HCT116 (cell line): ENCODE data around the gene MDM4. TPM values are rescaled to one million over a fixed set of nuclear protein-coding genes. Genes with fewer than 3 reads are reported as not detected.

Experiments
- ATAC-seq: fragments of 200-7000 bp; cut with Tn5 transposase; 2 replicates; pipeline ENCODE4 v1.9.1; 2020; ENCODE audit warnings: mild to moderate bottlenecking, moderate library complexity
- BruUV-seq: library from RNA; stranded (reverse); fragments of 400-500 nt; replicated peaks from 2 replicates; lab custom pipeline; 2021; lab: Mats Ljungman, UMichigan
- CTCF ChIA-PET: fragments of 300-600 bp; sonication (Branson Sonifier 250); formaldehyde crosslinking; loops from one replicate; lab custom pipeline; 2021; ENCODE audit warnings: antibody characterized with exemption; lab: Charles Lee
- POLR2A ChIA-PET: fragments of 300-600, 350-600 bp; sonication (Branson Sonifier 250); formaldehyde crosslinking; loops from one replicate; lab custom pipeline; 2021; ENCODE audit warnings: antibody characterized with exemption; lab: Charles Lee
- RAD21 ChIA-PET, 2 experiments: fragments of 300-600 bp; sonication (Branson Sonifier 250); formaldehyde crosslinking; loops; one replicate each; lab custom pipeline; 2023; ENCODE audit warnings: low total read pairs in 2 of 2; ENCODE audit not compliant: uncharacterized antibody in 2 of 2, unreplicated experiment in 2 of 2, low non-redundant PET in 1 of 2; lab: Charles Lee
- DNase-seq: peaks from one replicate; pipeline ENCODE4 v3.0.0-alpha.2; 2010; ENCODE audit warnings: low read depth, low spot score
- H2AFZ ChIP-seq: fragments of 200-600 bp; shearing (Covaris generic), sonication (generic); 2 replicates; pipeline ENCODE4 v1.6.1; 2017; ENCODE audit warnings: low read depth, mixed run types, mixed read lengths, antibody characterized with exemption, low read length; ENCODE audit not compliant: poor library complexity, severe bottlenecking
- H3K27ac ChIP-seq: 2 replicates; pipeline ENCODE4 v1.5.1; 2012; ENCODE audit warnings: low read depth, low read length
- H3K27me3 ChIP-seq: fragments of 200-600 bp; sonication (generic); 2 replicates; pipeline ENCODE4 v1.6.1; 2016; ENCODE audit warnings: mixed run types, low read length, mixed read lengths; ENCODE audit not compliant: insufficient read depth
- H3K36me3 ChIP-seq, 2 experiments: fragments of 200-500 bp in 1 of 2; fragments of 200-600 bp in 1 of 2; sonication (Bioruptor generic) in 1 of 2; sonication (generic) in 1 of 2; 2 replicates each; pipeline versions ENCODE4 v1.5.1 to v1.6.1; 2014 to 2016; ENCODE audit warnings: low read length in 2 of 2, inconsistent platforms in 1 of 2, mixed read lengths in 1 of 2, mixed run types in 1 of 2; ENCODE audit not compliant: insufficient read depth in 2 of 2, control insufficient read depth in 1 of 2
- H3K4me1 ChIP-seq, 2 experiments: fragments of 200-600 bp in 1 of 2; sonication (generic) in 1 of 2; 2 replicates each; pipeline versions ENCODE4 v1.5.1 to v1.6.1; 2012 to 2017; ENCODE audit warnings: low read length in 2 of 2, inconsistent platforms in 1 of 2, mild to moderate bottlenecking in 1 of 2, mixed read lengths in 1 of 2, mixed run types in 1 of 2, moderate library complexity in 1 of 2; ENCODE audit not compliant: insufficient read depth in 2 of 2, control insufficient read depth in 1 of 2
- H3K4me2 ChIP-seq: fragments of 200-600 bp; sonication (generic); 2 replicates; pipeline ENCODE4 v1.6.1; 2017; ENCODE audit warnings: mixed run types, low read length, mixed read lengths
- H3K4me3 ChIP-seq, 2 experiments: fragments of 200-600 bp in 1 of 2; sonication (generic) in 1 of 2; replicated peaks in 1 of 2; 2 replicates each; pipeline ENCODE4 v1.5.1; 2011 to 2016; ENCODE audit warnings: low read length in 2 of 2, control low read depth in 1 of 2, low read depth in 1 of 2, mild to moderate bottlenecking in 1 of 2, mixed read lengths in 1 of 2, mixed run types in 1 of 2
- H3K79me2 ChIP-seq: fragments of 200-600 bp; sonication (generic); 2 replicates; pipeline ENCODE4 v1.6.1; 2017; ENCODE audit warnings: mild to moderate bottlenecking, mixed run types, low read length, moderate library complexity, mixed read lengths; ENCODE audit not compliant: insufficient read depth
- H3K9ac ChIP-seq: fragments of 200-600 bp; sonication (generic); 2 replicates; pipeline ENCODE4 v1.6.1; 2016; ENCODE audit warnings: low read length, mixed read lengths
- H3K9me2 ChIP-seq: fragments of 200-600 bp; sonication (generic), shearing (Covaris generic); 2 replicates; pipeline ENCODE4 v1.6.1; 2017; ENCODE audit warnings: mixed run types, mild to moderate bottlenecking, moderate library complexity; ENCODE audit not compliant: insufficient read depth
- H3K9me3 ChIP-seq, 2 experiments: fragments of 200-500 bp in 1 of 2; fragments of 200-600 bp in 1 of 2; sonication (Bioruptor generic) in 1 of 2; sonication (generic) in 1 of 2; 2 replicates each; pipeline ENCODE4 v1.6.1; 2014 to 2017; ENCODE audit warnings: low read length in 2 of 2, mixed read lengths in 2 of 2, inconsistent platforms in 1 of 2, low read depth in 1 of 2, mild to moderate bottlenecking in 1 of 2, mixed run types in 1 of 2, moderate library complexity in 1 of 2; ENCODE audit not compliant: control insufficient read depth in 1 of 2, insufficient read depth in 1 of 2
- H4K20me1 ChIP-seq: fragments of 200-600 bp; sonication (generic), shearing (Covaris generic); 2 replicates; pipeline ENCODE4 v1.6.1; 2017; ENCODE audit warnings: mixed run types, mild to moderate bottlenecking, moderate library complexity; ENCODE audit not compliant: insufficient read depth
- CBX3 ChIP-seq: IDR thresholded peaks from 2 replicates; pipeline ENCODE4 v1.6.1; 2012; ENCODE audit warnings: low read depth
- ELF1 ChIP-seq: IDR thresholded peaks from 2 replicates; pipeline ENCODE4 v1.6.1; 2012; ENCODE audit warnings: low read depth, borderline replicate concordance
- EZH2 ChIP-seq: fragments of 200-600 bp; sonication (generic); IDR thresholded peaks from 2 replicates; pipeline ENCODE4 v1.6.1; 2017; ENCODE audit warnings: antibody characterized with exemption, mixed run types
- EZH2phosphoT487 ChIP-seq: fragments of 200-600 bp; IDR thresholded peaks from 2 replicates; pipeline ENCODE4 v1.6.1; 2018; ENCODE audit warnings: antibody characterized with exemption, borderline replicate concordance
- FOSL1 ChIP-seq: IDR thresholded peaks from 2 replicates; pipeline ENCODE4 v1.6.1; 2012; ENCODE audit warnings: low read depth
- POLR2A ChIP-seq: IDR thresholded peaks from 2 replicates; pipeline ENCODE4 v1.7.0; 2011; ENCODE audit warnings: borderline replicate concordance; ENCODE audit not compliant: insufficient read depth, insufficient read length; ENCODE audit errors: extremely low read depth
- POLR2AphosphoS5 ChIP-seq: IDR thresholded peaks from 2 replicates; pipeline ENCODE4 v1.6.1; 2011; ENCODE audit warnings: mild to moderate bottlenecking, low read depth, low read length, moderate library complexity
- SRF ChIP-seq: IDR thresholded peaks from 2 replicates; pipeline ENCODE4 v1.6.1; 2012; ENCODE audit warnings: low read depth
- TCF7L2 ChIP-seq: IDR thresholded peaks from 2 replicates; pipeline ENCODE4 v1.7.0; 2011; ENCODE audit warnings: borderline replicate concordance, inconsistent platforms; ENCODE audit not compliant: insufficient read depth, insufficient read length; ENCODE audit errors: extremely low read depth
- ZNF274 ChIP-seq: fragments of 200-500 bp; sonication (Bioruptor generic); IDR thresholded peaks from 2 replicates; pipeline ENCODE4 v1.6.1; 2014; ENCODE audit warnings: mild to moderate bottlenecking, low read depth, low read length, inconsistent platforms
- intact Hi-C: fragments of 100-400 bp; cut with micrococcal nuclease; formaldehyde crosslinking; loops from 2 replicates; pipeline ENCODE4 v1.10.0; 2022
- total RNA-seq: library from RNA; stranded (reverse); gene quantifications from one replicate; pipeline ENCODE4 v1.2.1, GENCODE V29; 2021; ENCODE audit not compliant: unreplicated experiment
- TF ChIP-seq, protein P1 (sequence below): IDR thresholded peaks from 2 replicates; pipeline ENCODE4 v1.6.1; 2012
- TF ChIP-seq, protein P2 (sequence below), 3 experiments: fragments of 200-600 bp in 1 of 3; sonication (generic) in 1 of 3; IDR thresholded peaks in 2 of 3; conservative IDR thresholded peaks in 1 of 3; 2 replicates each; pipeline ENCODE4 v1.5.1; 2012 to 2017; ENCODE audit warnings: low read depth in 2 of 3, low read length in 2 of 3, antibody characterized with exemption in 1 of 3, borderline replicate concordance in 1 of 3, control low read depth in 1 of 3, mild to moderate bottlenecking in 1 of 3, mixed read lengths in 1 of 3, mixed run types in 1 of 3, moderate library complexity in 1 of 3; ENCODE audit not compliant: insufficient read depth in 1 of 3
- TF ChIP-seq, protein P3 (sequence below): IDR thresholded peaks from 2 replicates; pipeline ENCODE4 v1.6.1; 2012; ENCODE audit warnings: low read depth

Gene MDM4
- total RNA-seq, 1 experiment from 2014 or later: 79.5 TPM

DNA sequence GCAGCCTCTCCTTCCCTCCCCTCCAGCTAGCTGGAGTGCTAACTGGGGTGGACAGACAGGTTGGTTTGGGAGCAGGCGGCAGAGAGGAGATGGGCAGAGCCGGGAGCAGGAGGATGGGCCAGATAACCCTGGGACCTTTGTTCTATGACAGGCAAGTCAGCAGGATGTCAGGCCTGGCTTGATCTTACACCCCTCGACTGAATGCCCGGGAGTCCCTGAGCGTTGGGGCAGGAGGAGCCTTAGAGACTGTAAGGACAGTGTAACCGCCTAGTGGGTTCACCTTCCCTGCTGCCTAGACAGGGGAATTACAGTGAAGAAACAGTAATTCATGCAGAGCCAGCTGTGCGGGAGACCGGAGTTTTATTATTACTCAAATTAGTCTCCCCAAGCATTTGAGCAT lies 60.2 kb downstream of the MDM4 start (continued):
- TF ChIP-seq EZH2phosphoT487 (no peak), ELF1 (no peak), POLR2AphosphoS5 (no peak), CBX3 (no peak), POLR2A (no peak), EZH2 (no peak), TCF7L2 (no peak), ZNF274 (no peak)
- TF ChIP-seq, protein P1, sequence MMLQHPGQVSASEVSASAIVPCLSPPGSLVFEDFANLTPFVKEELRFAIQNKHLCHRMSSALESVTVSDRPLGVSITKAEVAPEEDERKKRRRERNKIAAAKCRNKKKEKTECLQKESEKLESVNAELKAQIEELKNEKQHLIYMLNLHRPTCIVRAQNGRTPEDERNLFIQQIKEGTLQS: no peak
- TF ChIP-seq, protein P2, sequence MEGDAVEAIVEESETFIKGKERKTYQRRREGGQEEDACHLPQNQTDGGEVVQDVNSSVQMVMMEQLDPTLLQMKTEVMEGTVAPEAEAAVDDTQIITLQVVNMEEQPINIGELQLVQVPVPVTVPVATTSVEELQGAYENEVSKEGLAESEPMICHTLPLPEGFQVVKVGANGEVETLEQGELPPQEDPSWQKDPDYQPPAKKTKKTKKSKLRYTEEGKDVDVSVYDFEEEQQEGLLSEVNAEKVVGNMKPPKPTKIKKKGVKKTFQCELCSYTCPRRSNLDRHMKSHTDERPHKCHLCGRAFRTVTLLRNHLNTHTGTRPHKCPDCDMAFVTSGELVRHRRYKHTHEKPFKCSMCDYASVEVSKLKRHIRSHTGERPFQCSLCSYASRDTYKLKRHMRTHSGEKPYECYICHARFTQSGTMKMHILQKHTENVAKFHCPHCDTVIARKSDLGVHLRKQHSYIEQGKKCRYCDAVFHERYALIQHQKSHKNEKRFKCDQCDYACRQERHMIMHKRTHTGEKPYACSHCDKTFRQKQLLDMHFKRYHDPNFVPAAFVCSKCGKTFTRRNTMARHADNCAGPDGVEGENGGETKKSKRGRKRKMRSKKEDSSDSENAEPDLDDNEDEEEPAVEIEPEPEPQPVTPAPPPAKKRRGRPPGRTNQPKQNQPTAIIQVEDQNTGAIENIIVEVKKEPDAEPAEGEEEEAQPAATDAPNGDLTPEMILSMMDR (IDR thresholded peaks at IDR 0.05 in 2 of 3, conservative IDR thresholded peaks at IDR 0.05 in 1 of 3; ENCODE audit: borderline replicate concordance in 1 of 3, insufficient read depth in 1 of 3, low read depth in 2 of 3, low read length in 2 of 3): no peak
- TF ChIP-seq, all 23 proteins: peak for 0

- Histone ChIP-seq H3K9me2 (no peaks in the 10 kb centered on the region), H3K27ac (no peak overlapping the region), H3K79me2 (no peaks in the 10 kb centered on the region), H3K4me1 (peaks cover 0 to 9% of the 10 kb centered on the region in 2 experiments; a peak in 2 of 4 replicates), H4K20me1 (no peaks in the 10 kb centered on the region), H3K4me3 (no peak overlapping the region), H3K9ac (no peak overlapping the region), H3K27me3 (no peaks in the 10 kb centered on the region), H3K36me3 (no peaks in the 10 kb centered on the region), H3K4me2 (no peak overlapping the region), H2AFZ (no peak overlapping the region), H3K9me3 (no peaks in the 10 kb centered on the region)
- no TSS peak for BruUV-seq
- intact Hi-C loops: no loop called here
- DNase-seq (no peak), ATAC-seq (no peak)
- ChIA-PET CTCF (interaction anchor here (1.1 kb wide), 1 partner anchor 229 kb away, joined by 8 read pairs; no protein-coding TSS in a partner anchor), POLR2A (no interaction called here), RAD21 (no interaction called here)
- no peak for TF ChIP-seq SRF
- TF ChIP-seq ELF1: no peak
- no peak for TF ChIP-seq FOSL1
- TF ChIP-seq, protein P3, sequence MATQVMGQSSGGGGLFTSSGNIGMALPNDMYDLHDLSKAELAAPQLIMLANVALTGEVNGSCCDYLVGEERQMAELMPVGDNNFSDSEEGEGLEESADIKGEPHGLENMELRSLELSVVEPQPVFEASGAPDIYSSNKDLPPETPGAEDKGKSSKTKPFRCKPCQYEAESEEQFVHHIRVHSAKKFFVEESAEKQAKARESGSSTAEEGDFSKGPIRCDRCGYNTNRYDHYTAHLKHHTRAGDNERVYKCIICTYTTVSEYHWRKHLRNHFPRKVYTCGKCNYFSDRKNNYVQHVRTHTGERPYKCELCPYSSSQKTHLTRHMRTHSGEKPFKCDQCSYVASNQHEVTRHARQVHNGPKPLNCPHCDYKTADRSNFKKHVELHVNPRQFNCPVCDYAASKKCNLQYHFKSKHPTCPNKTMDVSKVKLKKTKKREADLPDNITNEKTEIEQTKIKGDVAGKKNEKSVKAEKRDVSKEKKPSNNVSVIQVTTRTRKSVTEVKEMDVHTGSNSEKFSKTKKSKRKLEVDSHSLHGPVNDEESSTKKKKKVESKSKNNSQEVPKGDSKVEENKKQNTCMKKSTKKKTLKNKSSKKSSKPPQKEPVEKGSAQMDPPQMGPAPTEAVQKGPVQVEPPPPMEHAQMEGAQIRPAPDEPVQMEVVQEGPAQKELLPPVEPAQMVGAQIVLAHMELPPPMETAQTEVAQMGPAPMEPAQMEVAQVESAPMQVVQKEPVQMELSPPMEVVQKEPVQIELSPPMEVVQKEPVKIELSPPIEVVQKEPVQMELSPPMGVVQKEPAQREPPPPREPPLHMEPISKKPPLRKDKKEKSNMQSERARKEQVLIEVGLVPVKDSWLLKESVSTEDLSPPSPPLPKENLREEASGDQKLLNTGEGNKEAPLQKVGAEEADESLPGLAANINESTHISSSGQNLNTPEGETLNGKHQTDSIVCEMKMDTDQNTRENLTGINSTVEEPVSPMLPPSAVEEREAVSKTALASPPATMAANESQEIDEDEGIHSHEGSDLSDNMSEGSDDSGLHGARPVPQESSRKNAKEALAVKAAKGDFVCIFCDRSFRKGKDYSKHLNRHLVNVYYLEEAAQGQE: no peak
Observed at GRCh38 chr1:204577794-204578478, 61.7 kb downstream of the MDM4 start.
